AG09309 (cell line): ENCODE results near the gene MARCHF3.
"Not testable (repeated sequence)": the region's sequence is repeated elsewhere in the genome, so short reads cannot be mapped to it uniquely, and the experiment has no call there.

Experiments
- DNase-seq: peaks from one replicate; pipeline ENCODE4 v3.0.0-alpha.2; 2010; ENCODE audit warnings: low read depth
- H3K4me3 ChIP-seq: 2 replicates; pipeline ENCODE4 v1.5.1; 2011; ENCODE audit warnings: mild to moderate bottlenecking, low read depth, low read length, moderate library complexity; ENCODE audit not compliant: control insufficient read depth
- CTCF ChIP-seq: IDR thresholded peaks from 2 replicates; pipeline ENCODE4 v1.5.1; 2011; ENCODE audit warnings: mild to moderate bottlenecking, low read depth, low read length, inconsistent platforms; ENCODE audit not compliant: insufficient read depth, control insufficient read depth; ENCODE audit errors: missing control alignments

Gene MARCHF3

GRCh38 chr5:126848253-126848652, 182.1 kb downstream of the MARCHF3 start:
- TF ChIP-seq CTCF = no peak
- H3K4me3 ChIP-seq = no peak overlapping the region
- no peak for DNase-seq

GRCh38 chr5:126847826-126848251, 182.5 kb downstream of the MARCHF3 start:
- no peak for DNase-seq
- no peak overlapping the region for H3K4me3 ChIP-seq
- TF ChIP-seq CTCF = no peak

GRCh38 chr5:126847456-126847820, 182.9 kb downstream of the MARCHF3 start:
- no peak for TF ChIP-seq CTCF
- H3K4me3 ChIP-seq = no peak overlapping the region
- no peak for DNase-seq

DNA sequence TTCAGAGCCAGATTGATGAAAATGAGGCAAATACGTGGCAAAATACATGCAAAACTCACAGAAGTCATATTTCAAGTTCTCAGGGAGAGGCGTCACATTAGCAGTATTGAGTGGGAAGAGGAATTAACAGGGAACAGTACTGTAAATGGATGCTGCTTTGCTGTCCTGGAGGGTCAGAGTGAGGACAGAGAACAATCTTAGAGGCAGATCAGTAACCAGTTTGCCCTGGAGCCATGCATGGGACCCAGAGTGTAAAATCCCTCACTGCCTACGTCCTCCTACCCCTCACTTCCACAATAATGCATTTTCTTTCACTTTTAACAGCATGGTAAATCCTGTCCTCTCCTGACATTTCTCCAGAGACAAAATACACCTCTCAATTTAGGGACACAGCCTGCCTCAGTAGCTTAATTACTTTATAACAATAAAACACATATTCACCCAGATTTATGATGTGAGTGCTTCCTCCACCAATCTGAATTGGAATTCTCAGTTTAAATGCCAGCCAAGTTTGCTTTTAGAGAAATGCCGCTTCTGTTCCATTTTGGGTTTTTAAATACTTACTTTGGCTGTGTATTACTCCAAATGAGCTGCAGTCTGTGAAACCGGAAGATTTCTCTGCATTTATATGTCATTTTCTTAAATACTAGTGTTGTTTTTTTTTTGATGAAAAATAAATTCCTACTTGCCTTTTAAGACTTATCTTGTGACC, 183.5 kb downstream of the MARCHF3 start:
- H3K4me3 ChIP-seq = no peak overlapping the region
- DNase-seq = no peak
- no peak for TF ChIP-seq CTCF

- H3K4me3 ChIP-seq = no peak overlapping the region
- no peak for DNase-seq
- peak; percentile 36 for TF ChIP-seq CTCF
These were observed 184.0 kb downstream of the MARCHF3 start for GRCh38 chr5:126846344-126846743.

- DNase-seq, H3K4me3 ChIP-seq: not testable (repeated sequence)
These were observed 184.8 kb downstream of the MARCHF3 start for GRCh38 chr5:126845470-126846070.

DNA sequence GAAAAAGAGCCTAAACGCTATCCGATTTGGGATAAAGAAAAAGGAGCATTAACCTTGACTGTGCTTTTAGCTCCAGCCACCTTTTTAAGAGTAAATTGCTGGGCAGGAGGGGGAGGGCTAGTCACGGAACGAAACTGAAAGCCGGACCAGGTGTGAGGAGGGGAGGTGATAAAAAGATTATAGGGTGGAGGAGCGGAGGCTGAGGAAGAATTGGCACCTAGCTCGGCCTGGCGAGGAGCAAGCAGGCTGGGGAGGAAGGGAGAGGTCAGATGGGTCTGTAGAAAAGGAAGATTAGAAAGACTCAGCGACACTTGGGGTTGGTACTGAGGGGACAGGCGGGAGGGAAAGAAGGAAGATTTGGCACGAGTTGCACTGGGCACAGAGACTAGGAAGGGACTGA, 187.0 kb downstream of the MARCHF3 start:
- not testable (repeated sequence) for H3K4me3 ChIP-seq, DNase-seq

GRCh38 chr5:126839407-126839806, 191.0 kb downstream of the MARCHF3 start:
- DNase-seq, H3K4me3 ChIP-seq: not testable (repeated sequence)
